ENCODE measurements around the gene FHAD1. TPM values are rescaled to one million over a fixed set of nuclear protein-coding genes. Genes with fewer than 3 reads are reported as not detected.

FHAD1 gene
- total and polyA plus RNA-seq, 2 donors (not counting 1 experiment from before 2014, with no cell fraction given), result not detected

DNA sequence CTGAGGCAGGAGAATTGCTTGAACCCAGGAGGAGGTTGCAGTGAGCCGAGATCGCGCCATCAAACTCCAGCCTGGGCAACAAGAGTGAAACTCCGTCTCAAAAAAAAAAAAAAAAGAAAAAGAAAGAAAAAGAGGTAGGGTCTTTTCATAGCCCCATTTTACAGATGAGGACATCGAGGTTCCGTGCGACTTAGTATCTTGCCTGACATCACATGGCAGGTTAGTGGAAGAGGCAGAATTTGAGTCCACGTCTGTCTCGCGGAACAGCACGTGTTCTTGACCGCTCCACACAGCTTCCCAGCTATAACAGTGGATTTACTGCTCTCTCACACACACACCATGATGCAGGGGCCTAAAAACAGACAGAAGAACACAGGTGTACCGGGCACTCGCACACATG lies 192.3 kb downstream of the FHAD1 start:
- H3K9ac ChIP-seq (ENCODE audit: low read length), result no peak overlapping the region
- H3K36me3 ChIP-seq (replicated peaks in 1 of 2; ENCODE audit: control extremely low read depth in 1 of 2, control insufficient read depth in 1 of 2, extremely low read depth in 1 of 2, insufficient read depth in 2 of 2, low read length in 1 of 2), result no peaks in the 10 kb centered on the region
- ChIA-PET POLR2A (no interaction called here), CTCF (interaction anchor here (2.6 kb wide), 1 partner anchor 116 kb away, joined by 11 read pairs; no protein-coding TSS in a partner anchor)
- ATAC-seq (ENCODE audit: low read depth) (no peak), DNase-seq (no peak)
- H3K79me2 ChIP-seq (ENCODE audit: control insufficient read depth, insufficient read depth, low read length), result no peaks in the 10 kb centered on the region
- H3K4me1 ChIP-seq (ENCODE audit: control insufficient read depth in 2 of 2, insufficient read depth in 2 of 2, low read length in 2 of 2), result no peaks in the 10 kb centered on the region
- intact Hi-C loops (cut with micrococcal nuclease), result no loop called here
- Mint-ChIP-seq H3K4me3 (no peak overlapping the region), H3K9me3 (ENCODE audit: insufficient read depth) (no peaks in the 10 kb centered on the region), H3K27me3 (peaks cover 4% of the 10 kb centered on the region), H3K27ac (no peak overlapping the region), H3K4me1 (no peaks in the 10 kb centered on the region)
- WGBS (ENCODE audit: insufficient coverage), result 98% methylated on average over 10 of the region's 14 CpGs
- H3K4me3 ChIP-seq (ENCODE audit: control extremely low read depth in 1 of 5, extremely low read depth in 1 of 5, insufficient read depth in 1 of 5, low read depth in 2 of 5, low read length in 4 of 5), result no peak overlapping the region
- no peak overlapping the region for H2AFZ ChIP-seq (ENCODE audit: insufficient read depth, low read depth, low read length, poor library complexity, severe bottlenecking)
- H4K20me1 ChIP-seq (ENCODE audit: control insufficient read depth, insufficient read depth, low read length, poor library complexity, severe bottlenecking), result no peaks in the 10 kb centered on the region
- H3K4me2 ChIP-seq (replicated peaks; ENCODE audit: low read depth, low read length, poor library complexity, severe bottlenecking), result no peak overlapping the region
- no peaks in the 10 kb centered on the region for H3K9me3 ChIP-seq (ENCODE audit: control extremely low read depth in 1 of 3, control insufficient read depth in 2 of 3, insufficient read depth in 1 of 3, low read length in 2 of 3)
- TF ChIP-seq EZH2 (IDR thresholded peaks at IDR 0.05; ENCODE audit: borderline replicate concordance, insufficient read depth, low read depth, low read length, poor library complexity, severe bottlenecking), result no peak
- TF ChIP-seq, protein P1, sequence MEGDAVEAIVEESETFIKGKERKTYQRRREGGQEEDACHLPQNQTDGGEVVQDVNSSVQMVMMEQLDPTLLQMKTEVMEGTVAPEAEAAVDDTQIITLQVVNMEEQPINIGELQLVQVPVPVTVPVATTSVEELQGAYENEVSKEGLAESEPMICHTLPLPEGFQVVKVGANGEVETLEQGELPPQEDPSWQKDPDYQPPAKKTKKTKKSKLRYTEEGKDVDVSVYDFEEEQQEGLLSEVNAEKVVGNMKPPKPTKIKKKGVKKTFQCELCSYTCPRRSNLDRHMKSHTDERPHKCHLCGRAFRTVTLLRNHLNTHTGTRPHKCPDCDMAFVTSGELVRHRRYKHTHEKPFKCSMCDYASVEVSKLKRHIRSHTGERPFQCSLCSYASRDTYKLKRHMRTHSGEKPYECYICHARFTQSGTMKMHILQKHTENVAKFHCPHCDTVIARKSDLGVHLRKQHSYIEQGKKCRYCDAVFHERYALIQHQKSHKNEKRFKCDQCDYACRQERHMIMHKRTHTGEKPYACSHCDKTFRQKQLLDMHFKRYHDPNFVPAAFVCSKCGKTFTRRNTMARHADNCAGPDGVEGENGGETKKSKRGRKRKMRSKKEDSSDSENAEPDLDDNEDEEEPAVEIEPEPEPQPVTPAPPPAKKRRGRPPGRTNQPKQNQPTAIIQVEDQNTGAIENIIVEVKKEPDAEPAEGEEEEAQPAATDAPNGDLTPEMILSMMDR (IDR thresholded peaks at IDR 0.05), result no peak
- H3K27me3 ChIP-seq (replicated peaks in 1 of 4; ENCODE audit: control extremely low read depth in 1 of 4, control insufficient read depth in 3 of 4, insufficient read depth in 4 of 4, low read length in 3 of 4), result no peaks in the 10 kb centered on the region
- H3K27ac ChIP-seq (ENCODE audit: low read length in 2 of 2), result no peak overlapping the region

DNA sequence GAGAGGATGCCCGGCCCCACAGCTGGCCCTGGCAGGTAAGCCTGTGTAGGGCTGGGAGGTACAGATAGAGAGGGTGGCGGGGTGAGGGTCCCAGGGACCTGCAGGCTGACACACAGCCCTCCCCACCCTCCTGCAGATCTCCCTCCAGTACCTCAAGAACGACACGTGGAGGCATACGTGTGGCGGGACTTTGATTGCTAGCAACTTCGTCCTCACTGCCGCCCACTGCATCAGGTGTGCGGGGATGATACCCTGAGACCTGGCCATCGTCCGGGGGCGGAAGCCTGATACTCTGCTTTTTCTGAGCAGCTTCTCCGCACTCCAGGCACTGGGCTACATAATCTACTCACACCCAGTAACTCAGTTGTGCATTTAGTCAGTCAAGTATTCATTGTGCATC lies 193.3 kb downstream of the FHAD1 start:
- Histone ChIP-seq H3K79me2 (ENCODE audit: control insufficient read depth, insufficient read depth, low read length) (no peaks in the 10 kb centered on the region), H4K20me1 (ENCODE audit: control insufficient read depth, insufficient read depth, low read length, poor library complexity, severe bottlenecking) (no peaks in the 10 kb centered on the region), H3K27ac (ENCODE audit: low read length in 2 of 2) (no peak overlapping the region), H3K4me2 (replicated peaks; ENCODE audit: low read depth, low read length, poor library complexity, severe bottlenecking) (no peak overlapping the region), H2AFZ (ENCODE audit: insufficient read depth, low read depth, low read length, poor library complexity, severe bottlenecking) (no peak overlapping the region), H3K4me3 (ENCODE audit: control extremely low read depth in 1 of 5, extremely low read depth in 1 of 5, insufficient read depth in 1 of 5, low read depth in 2 of 5, low read length in 4 of 5) (no peak overlapping the region), H3K9ac (ENCODE audit: low read length) (no peak overlapping the region), H3K4me1 (ENCODE audit: control insufficient read depth in 2 of 2, insufficient read depth in 2 of 2, low read length in 2 of 2) (no peaks in the 10 kb centered on the region), H3K27me3 (replicated peaks in 1 of 4; ENCODE audit: control extremely low read depth in 1 of 4, control insufficient read depth in 3 of 4, insufficient read depth in 4 of 4, low read length in 3 of 4) (peaks cover 0 to 5% (median 1%) of the 10 kb centered on the region in 4 experiments), H3K36me3 (replicated peaks in 1 of 2; ENCODE audit: control extremely low read depth in 1 of 2, control insufficient read depth in 1 of 2, extremely low read depth in 1 of 2, insufficient read depth in 2 of 2, low read length in 1 of 2) (no peaks in the 10 kb centered on the region), H3K9me3 (ENCODE audit: control extremely low read depth in 1 of 3, control insufficient read depth in 2 of 3, insufficient read depth in 1 of 3, low read length in 2 of 3) (no peaks in the 10 kb centered on the region)
- H3K4me1 Mint-ChIP-seq, result no peaks in the 10 kb centered on the region
- ATAC-seq (ENCODE audit: low read depth), result no peak
- no peaks in the 10 kb centered on the region for H3K9me3 Mint-ChIP-seq (ENCODE audit: insufficient read depth)
- TF ChIP-seq EZH2 (IDR thresholded peaks at IDR 0.05; ENCODE audit: borderline replicate concordance, insufficient read depth, low read depth, low read length, poor library complexity, severe bottlenecking), result no peak
- TF ChIP-seq, protein P1 (IDR thresholded peaks at IDR 0.05), result no peak
- DNase-seq, result no peak
- peaks cover 7% of the 10 kb centered on the region for H3K27me3 Mint-ChIP-seq
- intact Hi-C loops (cut with micrococcal nuclease), result no loop called here
- CTCF ChIA-PET, result interaction anchor here (1.6 kb wide), 1 partner anchor 9 kb away, joined by 7 read pairs; no protein-coding TSS in a partner anchor
- WGBS (ENCODE audit: insufficient coverage), result 89% methylated on average over 11 of the region's 13 CpGs
- POLR2A ChIA-PET, result no interaction called here
- H3K4me3 Mint-ChIP-seq, result no peak overlapping the region
- no peak overlapping the region for H3K27ac Mint-ChIP-seq
